Measurements from ENCODE around the gene C12orf42.

DNA sequence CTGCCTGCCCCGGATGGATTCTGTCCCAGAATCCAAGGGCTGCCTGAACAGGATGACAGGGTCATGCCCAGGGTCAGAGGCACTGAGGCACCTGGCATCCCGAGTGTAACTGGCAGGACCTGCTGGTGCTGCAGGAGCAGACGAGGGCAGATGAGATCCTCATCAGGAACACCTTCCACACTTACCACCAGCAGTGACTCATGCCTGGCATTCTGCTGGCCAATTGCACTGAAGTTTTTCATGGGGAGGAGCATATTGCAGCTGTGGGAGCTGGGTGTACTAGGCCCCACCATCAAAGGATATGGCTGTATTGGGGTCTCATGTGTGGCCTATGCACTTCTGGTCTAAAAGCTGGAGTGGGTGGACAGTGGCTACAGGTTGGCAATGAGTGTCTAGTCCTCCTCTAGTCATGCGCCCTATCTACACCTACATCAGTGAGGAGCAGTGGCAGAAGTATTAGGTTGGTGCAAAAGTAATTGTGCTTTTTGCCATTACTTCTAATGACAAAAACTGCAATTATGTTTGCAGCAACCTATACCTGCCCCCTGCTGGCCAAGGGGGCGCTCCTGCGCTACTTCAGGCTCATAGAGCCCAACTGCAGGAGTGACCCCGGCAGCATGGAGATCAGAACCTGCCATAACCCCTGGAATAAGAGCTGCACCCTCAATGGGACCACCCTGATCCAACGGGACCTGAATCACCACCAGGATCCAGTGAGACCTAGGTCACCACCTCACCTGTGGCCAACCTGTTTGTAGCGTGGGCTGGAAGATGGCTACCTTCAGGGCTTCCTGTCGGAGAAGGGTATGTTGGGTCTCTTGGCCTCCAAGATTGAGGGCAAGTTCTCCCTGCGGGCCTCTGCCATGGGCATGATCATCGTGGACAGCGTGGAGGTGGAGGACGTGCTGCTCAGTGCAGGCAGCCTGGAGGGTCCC, 8.0 kb upstream of the C12orf42 start:
- no peak for TF ChIP-seq POLR2AphosphoS5 (IDR thresholded peaks at IDR 0.05; ENCODE audit: low read depth, low read length)
- TF ChIP-seq, protein P1, sequence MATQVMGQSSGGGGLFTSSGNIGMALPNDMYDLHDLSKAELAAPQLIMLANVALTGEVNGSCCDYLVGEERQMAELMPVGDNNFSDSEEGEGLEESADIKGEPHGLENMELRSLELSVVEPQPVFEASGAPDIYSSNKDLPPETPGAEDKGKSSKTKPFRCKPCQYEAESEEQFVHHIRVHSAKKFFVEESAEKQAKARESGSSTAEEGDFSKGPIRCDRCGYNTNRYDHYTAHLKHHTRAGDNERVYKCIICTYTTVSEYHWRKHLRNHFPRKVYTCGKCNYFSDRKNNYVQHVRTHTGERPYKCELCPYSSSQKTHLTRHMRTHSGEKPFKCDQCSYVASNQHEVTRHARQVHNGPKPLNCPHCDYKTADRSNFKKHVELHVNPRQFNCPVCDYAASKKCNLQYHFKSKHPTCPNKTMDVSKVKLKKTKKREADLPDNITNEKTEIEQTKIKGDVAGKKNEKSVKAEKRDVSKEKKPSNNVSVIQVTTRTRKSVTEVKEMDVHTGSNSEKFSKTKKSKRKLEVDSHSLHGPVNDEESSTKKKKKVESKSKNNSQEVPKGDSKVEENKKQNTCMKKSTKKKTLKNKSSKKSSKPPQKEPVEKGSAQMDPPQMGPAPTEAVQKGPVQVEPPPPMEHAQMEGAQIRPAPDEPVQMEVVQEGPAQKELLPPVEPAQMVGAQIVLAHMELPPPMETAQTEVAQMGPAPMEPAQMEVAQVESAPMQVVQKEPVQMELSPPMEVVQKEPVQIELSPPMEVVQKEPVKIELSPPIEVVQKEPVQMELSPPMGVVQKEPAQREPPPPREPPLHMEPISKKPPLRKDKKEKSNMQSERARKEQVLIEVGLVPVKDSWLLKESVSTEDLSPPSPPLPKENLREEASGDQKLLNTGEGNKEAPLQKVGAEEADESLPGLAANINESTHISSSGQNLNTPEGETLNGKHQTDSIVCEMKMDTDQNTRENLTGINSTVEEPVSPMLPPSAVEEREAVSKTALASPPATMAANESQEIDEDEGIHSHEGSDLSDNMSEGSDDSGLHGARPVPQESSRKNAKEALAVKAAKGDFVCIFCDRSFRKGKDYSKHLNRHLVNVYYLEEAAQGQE (IDR thresholded peaks at IDR 0.05; ENCODE audit: insufficient read depth in 1 of 2, low read depth in 2 of 2, low read length in 2 of 2) = no peak
